ENCODE results near the gene ZRANB3. TPM values are rescaled to one million over a fixed set of nuclear protein-coding genes. Genes with fewer than 3 reads are reported as not detected.
"Not testable (repeated sequence)": the region's sequence is repeated elsewhere in the genome, so short reads cannot be mapped to it uniquely, and the experiment has no call there.

The ZRANB3 gene
- total RNA-seq, 4 donors from 2014 or later: 4.8 to 9.3 (median 5.5) TPM

- TF ChIP-seq, protein P1, sequence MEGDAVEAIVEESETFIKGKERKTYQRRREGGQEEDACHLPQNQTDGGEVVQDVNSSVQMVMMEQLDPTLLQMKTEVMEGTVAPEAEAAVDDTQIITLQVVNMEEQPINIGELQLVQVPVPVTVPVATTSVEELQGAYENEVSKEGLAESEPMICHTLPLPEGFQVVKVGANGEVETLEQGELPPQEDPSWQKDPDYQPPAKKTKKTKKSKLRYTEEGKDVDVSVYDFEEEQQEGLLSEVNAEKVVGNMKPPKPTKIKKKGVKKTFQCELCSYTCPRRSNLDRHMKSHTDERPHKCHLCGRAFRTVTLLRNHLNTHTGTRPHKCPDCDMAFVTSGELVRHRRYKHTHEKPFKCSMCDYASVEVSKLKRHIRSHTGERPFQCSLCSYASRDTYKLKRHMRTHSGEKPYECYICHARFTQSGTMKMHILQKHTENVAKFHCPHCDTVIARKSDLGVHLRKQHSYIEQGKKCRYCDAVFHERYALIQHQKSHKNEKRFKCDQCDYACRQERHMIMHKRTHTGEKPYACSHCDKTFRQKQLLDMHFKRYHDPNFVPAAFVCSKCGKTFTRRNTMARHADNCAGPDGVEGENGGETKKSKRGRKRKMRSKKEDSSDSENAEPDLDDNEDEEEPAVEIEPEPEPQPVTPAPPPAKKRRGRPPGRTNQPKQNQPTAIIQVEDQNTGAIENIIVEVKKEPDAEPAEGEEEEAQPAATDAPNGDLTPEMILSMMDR (IDR thresholded peaks at IDR 0.05): no peak
- TF ChIP-seq EP300 (IDR thresholded peaks at IDR 0.05) (no peak), POLR2A (IDR thresholded peaks at IDR 0.05) (no peak)
- no peaks in the 10 kb centered on the region for H3K27me3 ChIP-seq
- H3K4me1 ChIP-seq: no peaks in the 10 kb centered on the region
- DNase-seq (ENCODE audit: low spot score in 2 of 2): no peak
- WGBS, 2 donors: 100% methylated on average over 1 of the region's 1 CpG
- H3K36me3 ChIP-seq: peaks cover 0 to 4% (median 0%) of the 10 kb centered on the region in 3 donors
- H3K9me3 ChIP-seq: peaks cover 0 to 35% (median 4%) of the 10 kb centered on the region in 4 donors
- no peak overlapping the region for H3K4me3 ChIP-seq
- H3K27ac ChIP-seq: no peak overlapping the region
Observed at GRCh38 chr2:135456835-135457234, 74.2 kb downstream of the ZRANB3 start.

- H3K27ac ChIP-seq: no peak overlapping the region
- peaks cover 0 to 36% (median 4%) of the 10 kb centered on the region in 4 donors for H3K9me3 ChIP-seq
- H3K36me3 ChIP-seq: peaks cover 0 to 4% (median 0%) of the 10 kb centered on the region in 3 donors
- DNase-seq (ENCODE audit: low spot score in 2 of 2): no peak
- H3K4me3 ChIP-seq: no peak overlapping the region
- TF ChIP-seq POLR2A (IDR thresholded peaks at IDR 0.05) (no peak), EP300 (IDR thresholded peaks at IDR 0.05) (no peak)
- TF ChIP-seq, protein P1 (IDR thresholded peaks at IDR 0.05): no peak
- no peaks in the 10 kb centered on the region for H3K27me3 ChIP-seq
- H3K4me1 ChIP-seq: no peaks in the 10 kb centered on the region
- WGBS, 2 donors: 88 to 89% methylated on average over 2 of the region's 2 CpGs
Observed at GRCh38 chr2:135456431-135456830, 74.6 kb downstream of the ZRANB3 start.

DNA sequence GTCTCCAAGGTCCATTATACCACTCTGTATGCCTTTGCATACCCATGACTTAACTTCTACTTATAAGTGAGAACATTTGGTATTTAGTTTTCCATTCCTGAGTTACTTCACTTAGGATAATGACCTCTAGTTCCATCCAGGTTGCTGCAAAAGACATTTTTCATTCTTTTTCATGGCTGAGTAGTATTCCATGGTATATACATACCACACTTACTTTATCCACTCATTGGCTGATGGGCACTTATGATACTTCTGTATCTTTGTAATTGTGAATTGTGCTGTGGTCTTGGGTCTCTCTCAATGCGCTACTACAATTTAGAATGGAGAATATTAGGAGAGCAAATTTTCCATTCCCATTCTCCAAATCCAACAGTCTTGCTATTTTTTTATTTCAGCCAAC, 76.4 kb downstream of the ZRANB3 start:
- no peak for DNase-seq (ENCODE audit: low spot score in 2 of 2)
- peaks cover 0 to 4% (median 0%) of the 10 kb centered on the region in 3 donors for H3K36me3 ChIP-seq
- TF ChIP-seq POLR2A (IDR thresholded peaks at IDR 0.05): no peak
- TF ChIP-seq EP300 (IDR thresholded peaks at IDR 0.05): no peak
- TF ChIP-seq, protein P1 (IDR thresholded peaks at IDR 0.05): no peak
- no peak overlapping the region for H3K4me3 ChIP-seq
- peaks cover 0 to 36% (median 4%) of the 10 kb centered on the region in 4 donors for H3K9me3 ChIP-seq
- H3K27me3 ChIP-seq: no peaks in the 10 kb centered on the region
- H3K27ac ChIP-seq: no peak overlapping the region
- 95 to 100% methylated on average over 1 of the region's 1 CpG for WGBS, 2 donors
- H3K4me1 ChIP-seq: no peaks in the 10 kb centered on the region

GRCh38 chr2:135453027-135453426, 78.0 kb downstream of the ZRANB3 start:
- Histone ChIP-seq H3K9me3 (peaks cover 0 to 36% (median 4%) of the 10 kb centered on the region in 4 donors), H3K36me3 (peaks cover 0 to 13% (median 0%) of the 10 kb centered on the region in 3 donors)
- 100% methylated on average over 1 of the region's 1 CpG for WGBS, 2 donors
- DNase-seq (ENCODE audit: low spot score in 2 of 2); H3K27me3 ChIP-seq; H3K27ac ChIP-seq; H3K4me1 ChIP-seq; H3K4me3 ChIP-seq: not testable (repeated sequence)

DNA sequence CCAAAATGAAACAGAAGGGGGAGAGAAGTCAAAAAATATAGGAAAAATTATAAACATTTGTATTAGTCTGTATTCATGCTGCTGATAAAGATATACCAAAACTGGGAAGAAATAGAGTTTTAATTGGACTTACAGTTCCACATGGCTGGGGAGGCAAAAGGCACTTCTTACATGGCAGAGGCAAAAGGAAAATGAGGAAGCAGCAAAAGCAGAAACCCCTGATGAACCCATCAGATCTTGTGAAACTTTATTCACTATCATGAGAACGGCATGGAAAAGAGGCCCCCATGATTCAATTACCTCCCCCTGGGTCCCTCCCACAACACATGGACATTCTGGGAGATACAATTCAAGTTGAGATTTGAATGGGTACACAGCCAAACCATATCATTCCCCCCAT, 79.1 kb downstream of the ZRANB3 start:
- 86 to 100% methylated on average over 1 of the region's 1 CpG for WGBS, 2 donors
- Histone ChIP-seq H3K27me3 (no peaks in the 10 kb centered on the region), H3K4me3 (no peak overlapping the region), H3K4me1 (no peaks in the 10 kb centered on the region), H3K27ac (no peak overlapping the region), H3K9me3 (peaks cover 0 to 36% (median 4%) of the 10 kb centered on the region in 4 donors), H3K36me3 (peaks cover 0 to 8% (median 0%) of the 10 kb centered on the region in 3 donors)
- no peak for TF ChIP-seq POLR2A (IDR thresholded peaks at IDR 0.05)
- TF ChIP-seq, protein P1 (IDR thresholded peaks at IDR 0.05): no peak
- TF ChIP-seq EP300 (IDR thresholded peaks at IDR 0.05): no peak
- no peak for DNase-seq (ENCODE audit: low spot score in 2 of 2)

- WGBS, 2 donors: 94 to 97% methylated on average over 5 of the region's 5 CpGs
- H3K27me3 ChIP-seq; H3K4me3 ChIP-seq; H3K4me1 ChIP-seq; H3K27ac ChIP-seq; DNase-seq (ENCODE audit: low spot score in 2 of 2); H3K36me3 ChIP-seq: not testable (repeated sequence)
- H3K9me3 ChIP-seq: peaks cover 0 to 14% (median 0%) of the 10 kb centered on the region in 4 donors
Observed at GRCh38 chr2:135443013-135443412, 88.0 kb downstream of the ZRANB3 start.

DNA sequence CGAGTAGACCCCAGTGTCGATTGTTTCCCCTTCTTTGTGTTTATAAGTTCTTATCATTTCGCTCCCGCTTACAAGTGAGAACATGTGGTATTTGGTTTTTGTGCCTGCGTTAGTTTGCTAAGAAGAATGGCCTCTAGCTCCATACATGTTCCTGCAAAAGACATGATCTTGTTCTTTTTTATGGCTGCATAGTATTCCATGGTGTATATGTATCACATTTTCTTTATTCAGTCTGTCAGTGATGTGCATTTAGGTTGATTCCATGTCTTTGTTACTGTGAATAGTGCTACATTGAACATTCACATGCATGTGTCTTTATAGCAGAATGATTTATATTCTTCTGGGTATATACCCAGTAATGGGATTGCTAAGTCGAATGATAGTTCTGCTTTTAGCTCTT, 95.9 kb downstream of the ZRANB3 start:
- not testable (repeated sequence) for H3K4me3 ChIP-seq; H3K36me3 ChIP-seq; H3K27ac ChIP-seq; H3K4me1 ChIP-seq; H3K9me3 ChIP-seq; DNase-seq (ENCODE audit: low spot score in 2 of 2); H3K27me3 ChIP-seq
- 92 to 97% methylated on average over 6 of the region's 6 CpGs for WGBS, 2 donors

All from tibial nerve (tissue), 4 donors.